ENCODE results near the gene MMP20. TPM values are rescaled to one million over a fixed set of nuclear protein-coding genes. Genes with fewer than 3 reads are reported as not detected.

Gene MMP20
- not detected in 5 replicates for total RNA-seq (2022; extraction: Qiagen RNA extraction)

GRCh38 chr11:102625177-102625576, at the start of gene MMP20:
MMP20 (minus strand) TSS chr11:102625332; CDS start chr11:102625319, 13 bp downstream.

GRCh38 chr11:102530558-102530957, 94.6 kb downstream of the MMP20 start, which contains the start of gene MMP7:
MMP7 (minus strand) TSS chr11:102530747; CDS start chr11:102530700, 47 bp downstream.

Other genes starting within 250 kb of the MMP20 start
- 120 to 200 TPM (median 161 TPM) in 5 replicates for gene TMEM123, start 172.6 kb downstream of the MMP20 start, total RNA-seq (2022; extraction: Qiagen RNA extraction)
- gene MMP7, start 94.6 kb downstream of the MMP20 start, total RNA-seq (2022; extraction: Qiagen RNA extraction): 21.8 to 34.2 TPM (median 23.2 TPM) in 5 replicates
- not detected in 5 replicates for gene MMP27, start 80.4 kb upstream of the MMP20 start, total RNA-seq (2022; extraction: Qiagen RNA extraction)
- not detected in 5 replicates for gene MMP8, start 99.6 kb upstream of the MMP20 start, total RNA-seq (2022; extraction: Qiagen RNA extraction)
- 0.62 to 1.5 TPM (median 0.96 TPM) in 5 replicates for gene MMP10, start 155.3 kb upstream of the MMP20 start, total RNA-seq (2022; extraction: Qiagen RNA extraction)
- gene MMP1, start 172.8 kb upstream of the MMP20 start, total RNA-seq (2022; extraction: Qiagen RNA extraction): 0.43 to 1.4 TPM (median 0.68 TPM) in 5 replicates
- gene MMP3, start 218.3 kb upstream of the MMP20 start, total RNA-seq (2022; extraction: Qiagen RNA extraction): 0.12 TPM in 1 of 5 replicates, not detected in the others
- 0.06 to 0.14 TPM (median 0.08 TPM) in 3 of 5 replicates, not detected in the others for gene MMP12, start 249.7 kb upstream of the MMP20 start, total RNA-seq (2022; extraction: Qiagen RNA extraction)

Data from A549 treated with Hydrocortisone at 1 μM for 4 hours (cell line).